H1 (cell line): ENCODE measurements around the gene MCM3AP. TPM values are rescaled to one million over a fixed set of nuclear protein-coding genes. Genes with fewer than 3 reads are reported as not detected.

Experiments used
- CTCF ChIA-PET: fragments of 300-600 bp; sonication (Branson Sonifier 250); formaldehyde crosslinking; loops from one replicate; lab custom pipeline; 2021; ENCODE audit not compliant: partially characterized antibody; lab: Charles Lee
- POLR2A ChIA-PET: fragments of 300-600 bp; sonication (Branson Sonifier 250); formaldehyde crosslinking; loops from one replicate; lab custom pipeline; 2021; ENCODE audit warnings: inconsistent platforms; ENCODE audit not compliant: partially characterized antibody; lab: Charles Lee
- DNase-seq, 2 experiments: peaks; one replicate each; pipeline versions ENCODE4 v3.0.0 to v3.0.0-alpha.2; 2010 to 2022; ENCODE audit warnings: low spot score in 2 of 2, low read depth in 1 of 2, mixed read lengths in 1 of 2
- FAIRE-seq: peaks from 2 replicates; lab custom pipeline; 2011; peaks lifted over from hg19 to GRCh38; lab: Jason Lieb, UNC
- H2AFZ ChIP-seq: 2 replicates; pipeline ENCODE4 v1.8.1; 2012; ENCODE audit warnings: low read length, inconsistent platforms
- H2AK5ac ChIP-seq: 2 replicates; pipeline ENCODE4 v1.6.1; 2013; ENCODE audit warnings: low read depth, low read length
- H2BK120ac ChIP-seq: replicated peaks from 2 replicates; pipeline ENCODE3; 2013; ENCODE audit warnings: low read depth, low read length, inconsistent platforms
- H2BK12ac ChIP-seq: 2 replicates; pipeline ENCODE4 v1.6.1; 2013; ENCODE audit warnings: low read depth, low read length
- H2BK15ac ChIP-seq: 2 replicates; pipeline ENCODE4 v1.6.1; 2013; ENCODE audit warnings: low read length
- H2BK20ac ChIP-seq: 2 replicates; pipeline ENCODE4 v1.6.1; 2013; ENCODE audit warnings: low read length
- H2BK5ac ChIP-seq: 2 replicates; pipeline ENCODE4 v1.6.1; 2013; ENCODE audit warnings: low read depth, low read length
- H3K14ac ChIP-seq: 2 replicates; pipeline ENCODE4 v1.6.1; 2013; ENCODE audit warnings: inconsistent platforms; ENCODE audit not compliant: insufficient read length
- H3K18ac ChIP-seq: 2 replicates; pipeline ENCODE4 v1.6.1; 2013; ENCODE audit warnings: low read length; ENCODE audit errors: extremely low read depth
- H3K23ac ChIP-seq: 2 replicates; pipeline ENCODE4 v1.6.1; 2013; ENCODE audit warnings: inconsistent platforms; ENCODE audit not compliant: insufficient read length
- H3K23me2 ChIP-seq: 2 replicates; pipeline ENCODE4 v1.6.1; 2013; ENCODE audit warnings: low read depth, low read length
- H3K27ac ChIP-seq: 2 replicates; pipeline ENCODE4 v1.6.1; 2011; ENCODE audit warnings: low read depth, low read length, inconsistent platforms
- H3K27me3 ChIP-seq, 4 experiments: replicated peaks in 1 of 4; 1 replicate in 1 of 4; 2 replicates in 3 of 4; pipeline versions ENCODE4 v1.6.1 to v1.8.1; 2011 to 2013; ENCODE audit warnings: low read length in 3 of 4, mild to moderate bottlenecking in 3 of 4, inconsistent platforms in 2 of 4, mixed read lengths in 2 of 4, moderate library complexity in 1 of 4; ENCODE audit not compliant: control insufficient read depth in 3 of 4, insufficient read depth in 3 of 4; ENCODE audit errors: extremely low read depth in 1 of 4
- H3K36me3 ChIP-seq, 4 experiments: 2 replicates each; pipeline versions ENCODE4 v1.6.1 to v1.8.1; 2011 to 2013; ENCODE audit warnings: mild to moderate bottlenecking in 4 of 4, low read length in 3 of 4, moderate library complexity in 2 of 4, control low read depth in 1 of 4, inconsistent platforms in 1 of 4; ENCODE audit not compliant: insufficient read depth in 4 of 4, control insufficient read depth in 2 of 4
- H3K4ac ChIP-seq: replicated peaks from 2 replicates; pipeline ENCODE3; 2013; ENCODE audit warnings: low read length, low read depth, mixed read lengths, inconsistent platforms; ENCODE audit not compliant: insufficient read length
- H3K4me1 ChIP-seq, 4 experiments: replicated peaks in 1 of 4; 1 replicate in 1 of 4; 2 replicates in 3 of 4; pipeline versions ENCODE4 v1.6.1 to v1.8.1; 2011 to 2013; ENCODE audit warnings: low read length in 3 of 4, inconsistent platforms in 2 of 4, mixed read lengths in 1 of 4; ENCODE audit not compliant: insufficient read depth in 4 of 4, control insufficient read depth in 3 of 4
- H3K4me2 ChIP-seq, 2 experiments: 2 replicates each; pipeline versions ENCODE4 v1.6.1 to v1.8.1; 2011 to 2013; ENCODE audit warnings: low read depth in 2 of 2, low read length in 2 of 2, control low read depth in 1 of 2, inconsistent platforms in 1 of 2, mild to moderate bottlenecking in 1 of 2; ENCODE audit not compliant: insufficient read depth in 1 of 2
- H3K4me3 ChIP-seq, 4 experiments: fragments of 200-600, 300-600 bp in 1 of 4; sonication (generic), shearing (Covaris generic), sonication (Bioruptor Twin) in 1 of 4; 2 replicates each; pipeline versions ENCODE4 v1.5.1 to v1.8.1; 2011 to 2016; ENCODE audit warnings: low read length in 4 of 4, low read depth in 3 of 4, control low read depth in 2 of 4, inconsistent platforms in 2 of 4, mild to moderate bottlenecking in 2 of 4, mixed read lengths in 1 of 4, moderate library complexity in 1 of 4; ENCODE audit not compliant: insufficient read depth in 2 of 4; ENCODE audit errors: extremely low read depth in 1 of 4
- H3K56ac ChIP-seq: replicated peaks from 2 replicates; pipeline ENCODE3; 2013; ENCODE audit warnings: low read depth, mild to moderate bottlenecking, mixed read lengths, low read length, inconsistent platforms; ENCODE audit not compliant: insufficient read length
- H3K79me1 ChIP-seq: 2 replicates; pipeline ENCODE4 v1.6.1; 2013; ENCODE audit warnings: low read depth, low read length, control low read depth
- H3K79me2 ChIP-seq, 2 experiments: 2 replicates each; pipeline versions ENCODE4 v1.6.1 to v1.8.1; 2012 to 2013; ENCODE audit warnings: low read length in 2 of 2, mild to moderate bottlenecking in 2 of 2, inconsistent platforms in 1 of 2; ENCODE audit not compliant: insufficient read depth in 2 of 2, control insufficient read depth in 1 of 2
- H3K9ac ChIP-seq, 4 experiments: replicated peaks in 1 of 4; 1 replicate in 1 of 4; 2 replicates in 3 of 4; pipeline versions ENCODE4 v1.6.1 to v1.8.1; 2011 to 2013; ENCODE audit warnings: low read depth in 3 of 4, low read length in 3 of 4, control low read depth in 2 of 4, mild to moderate bottlenecking in 2 of 4, moderate library complexity in 2 of 4, inconsistent platforms in 1 of 4; ENCODE audit errors: extremely low read depth in 1 of 4
- H3K9me3 ChIP-seq, 2 experiments: 2 replicates each; pipeline versions ENCODE4 v1.6.1 to v1.8.1; 2012 to 2013; ENCODE audit warnings: mild to moderate bottlenecking in 2 of 2, moderate library complexity in 2 of 2, control low read depth in 1 of 2, inconsistent platforms in 1 of 2, low read depth in 1 of 2, low read length in 1 of 2, mixed read lengths in 1 of 2; ENCODE audit not compliant: insufficient read depth in 2 of 2
- H4K20me1 ChIP-seq, 2 experiments: replicated peaks in 1 of 2; 2 replicates each; pipeline versions ENCODE3 to v1.8.1; 2011 to 2013; ENCODE audit warnings: inconsistent platforms in 2 of 2, low read length in 2 of 2, mild to moderate bottlenecking in 1 of 2; ENCODE audit not compliant: insufficient read depth in 2 of 2, control insufficient read depth in 1 of 2
- H4K5ac ChIP-seq: 2 replicates; pipeline ENCODE4 v1.6.1; 2013; ENCODE audit warnings: low read length, low read depth, mixed read lengths, inconsistent platforms; ENCODE audit not compliant: insufficient read length
- H4K8ac ChIP-seq: 2 replicates; pipeline ENCODE4 v1.8.0; 2013; ENCODE audit warnings: mild to moderate bottlenecking, moderate library complexity, low read length, inconsistent platforms; ENCODE audit not compliant: insufficient read depth; ENCODE audit errors: extremely low read depth
- H4K91ac ChIP-seq: replicated peaks from 2 replicates; pipeline ENCODE3; 2013; ENCODE audit warnings: low read length, mixed read lengths, inconsistent platforms; ENCODE audit not compliant: insufficient read length
- BCL11A ChIP-seq, 2 experiments: IDR thresholded peaks; one replicate each; pipeline ENCODE4 v1.6.1; 2011; ENCODE audit warnings: low read depth in 2 of 2, low read length in 2 of 2, mild to moderate bottlenecking in 2 of 2
- GABPA ChIP-seq: IDR thresholded peaks from 2 replicates; pipeline ENCODE4 v1.6.1; 2011; ENCODE audit warnings: mild to moderate bottlenecking, low read length, moderate library complexity, borderline replicate concordance; ENCODE audit not compliant: insufficient read depth
- MAFK ChIP-seq: IDR thresholded peaks from 2 replicates; pipeline ENCODE4 v1.6.1; 2012; ENCODE audit warnings: low read depth, mild to moderate bottlenecking, improper control_type of control experiment, low read length
- NANOG ChIP-seq: IDR thresholded peaks from 2 replicates; pipeline ENCODE4 v1.6.1; 2011; ENCODE audit warnings: low read length, low read depth, mild to moderate bottlenecking, inconsistent platforms; ENCODE audit not compliant: insufficient read depth, poor library complexity, severe bottlenecking
- PHF8 ChIP-seq: fragments of 200-600 bp; sonication (generic); conservative IDR thresholded peaks from 2 replicates; pipeline ENCODE4 v1.7.1; 2012; ENCODE audit warnings: low read depth, mild to moderate bottlenecking, inconsistent platforms, low read length, moderate library complexity
- RBBP5 ChIP-seq: IDR thresholded peaks from 2 replicates; pipeline ENCODE4 v1.7.1; 2012; ENCODE audit warnings: low read depth, mild to moderate bottlenecking, inconsistent platforms, low read length, moderate library complexity, borderline replicate concordance
- RFX5 ChIP-seq: IDR thresholded peaks from 2 replicates; pipeline ENCODE4 v1.6.1; 2011; ENCODE audit warnings: low read depth, low read length, improper control_type of control experiment, borderline replicate concordance
- SIRT6 ChIP-seq: IDR thresholded peaks from one replicate; pipeline ENCODE4 v1.7.1; 2012; ENCODE audit warnings: low read length, inconsistent platforms
- TCF12 ChIP-seq: IDR thresholded peaks from 2 replicates; pipeline ENCODE4 v1.6.1; 2011; ENCODE audit warnings: low read depth, mild to moderate bottlenecking, low read length
- YY1 ChIP-seq: IDR thresholded peaks from 2 replicates; pipeline ENCODE4 v1.6.1; 2011; ENCODE audit warnings: low read depth, mild to moderate bottlenecking, low read length
- WGBS, 2 experiments: shearing (Covaris generic) in 1 of 2; methylation state at CpG; one replicate each; pipeline versions ENCODE4 v1.1.6 to v1.1.7; 2013 to 2015; ENCODE audit warnings: low lambda C conversion rate in 2 of 2, mixed read lengths in 2 of 2, inconsistent platforms in 1 of 2, low coverage in 1 of 2, missing lambda C conversion rate in 1 of 2; ENCODE audit not compliant: insufficient replicate concordance in 2 of 2, insufficient coverage in 1 of 2, insufficient read length in 1 of 2; ENCODE audit errors: extremely low coverage in 1 of 2, missing lambda C conversion rate in 1 of 2; 5-methylcytosine and 5-hydroxymethylcytosine counted together
- polyA plus RNA-seq, 7 experiments: library from polyadenylated mRNA; depleted of rRNA in 3 of 7; stranded (reverse) in 5 of 7; unstranded in 2 of 7; fragments of >200 nt in 5 of 7; fragments of 200-250 nt in 2 of 7; gene quantifications; 1 replicate in 5 of 7; 2 replicates in 1 of 7; 4 replicates in 1 of 7; pipeline versions ENCODE4 v1.2.1 to v1.2.3, GENCODE V29; 2011 to 2013; ENCODE audit warnings: missing spikeins in 2 of 7, mixed read lengths in 2 of 7
- total RNA-seq: library from RNA; stranded (reverse); fragmentation: NEBNext Ultra II Directional; extraction: Animal tissue kit (Norgen Biotek cat#: 25700); gene quantifications from 2 replicates; pipeline ENCODE4 v1.2.1, GENCODE V29; 2021
- TF ChIP-seq, protein P1 (sequence below): IDR thresholded peaks from 2 replicates; pipeline ENCODE4 v1.6.1; 2011; ENCODE audit warnings: low read length, improper control_type of control experiment
- TF ChIP-seq, protein P2 (sequence below): IDR thresholded peaks from 2 replicates; pipeline ENCODE4 v1.6.1; 2012; ENCODE audit warnings: inconsistent platforms

The MCM3AP gene
- total and polyA plus RNA-seq, 2 of the 8 experiments (the other 6 are each of a cell fraction or from before 2014, with no cell fraction given) = 37.2 to 119 TPM

DNA sequence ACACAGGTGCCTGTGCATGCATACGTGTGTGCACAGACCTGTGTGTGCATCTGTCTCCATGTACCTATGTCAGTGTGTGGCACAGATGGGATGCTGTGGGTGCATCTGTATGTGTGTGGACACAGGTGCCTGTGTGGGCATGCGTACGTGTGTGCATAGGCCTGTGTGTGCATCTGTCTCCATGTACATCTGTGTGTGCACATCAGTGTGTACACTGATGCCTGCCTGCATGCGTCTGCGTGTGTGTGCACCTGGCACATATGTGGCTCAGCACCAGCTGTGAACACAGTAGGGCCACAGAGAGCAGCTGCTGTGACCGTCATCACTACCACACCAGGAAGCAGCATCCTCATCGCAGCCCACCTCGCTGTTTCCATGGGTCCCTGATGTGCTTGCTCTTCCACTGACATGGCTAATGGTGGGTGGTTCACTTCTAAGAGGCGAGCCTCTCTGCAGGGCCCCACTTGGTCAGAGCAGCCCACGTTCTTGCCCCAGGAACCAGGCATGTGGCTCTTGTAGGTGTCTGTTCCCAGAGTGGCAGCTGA, 91.5 kb downstream of the MCM3AP start:
- no peak for FAIRE-seq
- WGBS, 2 experiments = 94% methylated on average over 10 of the region's 10 CpGs; no CpG with 5 or more reads in 1 of the 2 experiments
- TF ChIP-seq, protein P1, sequence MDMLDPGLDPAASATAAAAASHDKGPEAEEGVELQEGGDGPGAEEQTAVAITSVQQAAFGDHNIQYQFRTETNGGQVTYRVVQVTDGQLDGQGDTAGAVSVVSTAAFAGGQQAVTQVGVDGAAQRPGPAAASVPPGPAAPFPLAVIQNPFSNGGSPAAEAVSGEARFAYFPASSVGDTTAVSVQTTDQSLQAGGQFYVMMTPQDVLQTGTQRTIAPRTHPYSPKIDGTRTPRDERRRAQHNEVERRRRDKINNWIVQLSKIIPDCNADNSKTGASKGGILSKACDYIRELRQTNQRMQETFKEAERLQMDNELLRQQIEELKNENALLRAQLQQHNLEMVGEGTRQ = no peak
- no peak for TF ChIP-seq YY1
- no peak for TF ChIP-seq NANOG
- TF ChIP-seq RFX5 = no peak
- no peak for TF ChIP-seq GABPA
- no peak for TF ChIP-seq BCL11A (IDR thresholded peaks at IDR 0.05; ENCODE audit: low read depth in 2 of 2, low read length in 2 of 2)
- no peak for TF ChIP-seq PHF8
- TF ChIP-seq RBBP5 = no peak
- TF ChIP-seq, protein P2, sequence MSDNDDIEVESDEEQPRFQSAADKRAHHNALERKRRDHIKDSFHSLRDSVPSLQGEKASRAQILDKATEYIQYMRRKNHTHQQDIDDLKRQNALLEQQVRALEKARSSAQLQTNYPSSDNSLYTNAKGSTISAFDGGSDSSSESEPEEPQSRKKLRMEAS = no peak
- TF ChIP-seq TCF12 = no peak
- no peak for TF ChIP-seq SIRT6
- TF ChIP-seq MAFK = no peak

More for the DNA sequence above, 91.5 kb downstream of the MCM3AP start:
- H2BK15ac ChIP-seq = no peak overlapping the region
- no peak overlapping the region for H2AFZ ChIP-seq
- H4K5ac ChIP-seq = no peak overlapping the region
- H3K9me3 ChIP-seq = no peaks in the 10 kb centered on the region
- H2BK12ac ChIP-seq = no peak overlapping the region
- H3K56ac ChIP-seq = no peak overlapping the region
- no peaks in the 10 kb centered on the region for H3K79me2 ChIP-seq
- no peaks in the 10 kb centered on the region; the same call in 1 of the 2 replicates for H3K79me1 ChIP-seq
- H2BK120ac ChIP-seq = no peak overlapping the region
- H4K20me1 ChIP-seq = peaks cover 2 to 15% of the 10 kb centered on the region in 2 experiments
- no peak overlapping the region for H4K8ac ChIP-seq
- no peak overlapping the region for H3K14ac ChIP-seq
- CTCF ChIA-PET = interaction anchor here (1.1 to 1.7 kb wide), 2 partner anchors 22 to 63 kb away, joined by 3 to 5 read pairs; no protein-coding TSS in a partner anchor
- no peak overlapping the region for H3K4ac ChIP-seq
- H3K9ac ChIP-seq = no peak overlapping the region
- H3K27ac ChIP-seq = no peak overlapping the region
- no peaks in the 10 kb centered on the region for H3K23me2 ChIP-seq
- no peak overlapping the region for H2AK5ac ChIP-seq
- H3K18ac ChIP-seq = no peak overlapping the region
- H3K4me1 ChIP-seq = no peaks in the 10 kb centered on the region; a peak in 1 of 7 replicates
- no peak overlapping the region for H2BK5ac ChIP-seq
- H3K4me2 ChIP-seq = no peak overlapping the region
- H3K23ac ChIP-seq = no peak overlapping the region
- peaks cover 8 to 39% (median 23%) of the 10 kb centered on the region in 4 experiments; a peak in 7 of 8 replicates for H3K36me3 ChIP-seq
- H3K27me3 ChIP-seq = no peaks in the 10 kb centered on the region
- DNase-seq = peak in 1 of 2 experiments; percentile 13
- no peak overlapping the region for H3K4me3 ChIP-seq
- H4K91ac ChIP-seq = no peak overlapping the region
- POLR2A ChIA-PET = interaction anchor here (0.7 to 1.2 kb wide), 2 partner anchors 8 to 15 kb away, joined by 3 read pairs; no protein-coding TSS in a partner anchor
- H2BK20ac ChIP-seq = no peak overlapping the region
